ENCODE data around the gene XPO6. TPM values are rescaled to one million over a fixed set of nuclear protein-coding genes. Genes with fewer than 3 reads are reported as not detected.

XPO6 gene
- total RNA-seq, 1 experiment from 2014 or later: 135 TPM

- H3K36me3 ChIP-seq (ENCODE audit: control insufficient read depth, insufficient read depth, low read length): peaks cover 4% of the 10 kb centered on the region; the same call in 1 of the 2 replicates
- TF ChIP-seq, protein P1, sequence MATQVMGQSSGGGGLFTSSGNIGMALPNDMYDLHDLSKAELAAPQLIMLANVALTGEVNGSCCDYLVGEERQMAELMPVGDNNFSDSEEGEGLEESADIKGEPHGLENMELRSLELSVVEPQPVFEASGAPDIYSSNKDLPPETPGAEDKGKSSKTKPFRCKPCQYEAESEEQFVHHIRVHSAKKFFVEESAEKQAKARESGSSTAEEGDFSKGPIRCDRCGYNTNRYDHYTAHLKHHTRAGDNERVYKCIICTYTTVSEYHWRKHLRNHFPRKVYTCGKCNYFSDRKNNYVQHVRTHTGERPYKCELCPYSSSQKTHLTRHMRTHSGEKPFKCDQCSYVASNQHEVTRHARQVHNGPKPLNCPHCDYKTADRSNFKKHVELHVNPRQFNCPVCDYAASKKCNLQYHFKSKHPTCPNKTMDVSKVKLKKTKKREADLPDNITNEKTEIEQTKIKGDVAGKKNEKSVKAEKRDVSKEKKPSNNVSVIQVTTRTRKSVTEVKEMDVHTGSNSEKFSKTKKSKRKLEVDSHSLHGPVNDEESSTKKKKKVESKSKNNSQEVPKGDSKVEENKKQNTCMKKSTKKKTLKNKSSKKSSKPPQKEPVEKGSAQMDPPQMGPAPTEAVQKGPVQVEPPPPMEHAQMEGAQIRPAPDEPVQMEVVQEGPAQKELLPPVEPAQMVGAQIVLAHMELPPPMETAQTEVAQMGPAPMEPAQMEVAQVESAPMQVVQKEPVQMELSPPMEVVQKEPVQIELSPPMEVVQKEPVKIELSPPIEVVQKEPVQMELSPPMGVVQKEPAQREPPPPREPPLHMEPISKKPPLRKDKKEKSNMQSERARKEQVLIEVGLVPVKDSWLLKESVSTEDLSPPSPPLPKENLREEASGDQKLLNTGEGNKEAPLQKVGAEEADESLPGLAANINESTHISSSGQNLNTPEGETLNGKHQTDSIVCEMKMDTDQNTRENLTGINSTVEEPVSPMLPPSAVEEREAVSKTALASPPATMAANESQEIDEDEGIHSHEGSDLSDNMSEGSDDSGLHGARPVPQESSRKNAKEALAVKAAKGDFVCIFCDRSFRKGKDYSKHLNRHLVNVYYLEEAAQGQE (IDR thresholded peaks at IDR 0.05; ENCODE audit: insufficient read depth in 1 of 2, low read depth in 2 of 2, low read length in 1 of 2): no peak
- no peak for TF ChIP-seq TCF7L2 (IDR thresholded peaks at IDR 0.05; ENCODE audit: low read depth, low read length)
- no peak for TF ChIP-seq POLR2AphosphoS5 (IDR thresholded peaks at IDR 0.05; ENCODE audit: low read depth, low read length)
- no peak for TF ChIP-seq SIN3A (IDR thresholded peaks at IDR 0.05; ENCODE audit: borderline replicate concordance, insufficient read depth, low read depth, low read length)
- TF ChIP-seq, protein P2, sequence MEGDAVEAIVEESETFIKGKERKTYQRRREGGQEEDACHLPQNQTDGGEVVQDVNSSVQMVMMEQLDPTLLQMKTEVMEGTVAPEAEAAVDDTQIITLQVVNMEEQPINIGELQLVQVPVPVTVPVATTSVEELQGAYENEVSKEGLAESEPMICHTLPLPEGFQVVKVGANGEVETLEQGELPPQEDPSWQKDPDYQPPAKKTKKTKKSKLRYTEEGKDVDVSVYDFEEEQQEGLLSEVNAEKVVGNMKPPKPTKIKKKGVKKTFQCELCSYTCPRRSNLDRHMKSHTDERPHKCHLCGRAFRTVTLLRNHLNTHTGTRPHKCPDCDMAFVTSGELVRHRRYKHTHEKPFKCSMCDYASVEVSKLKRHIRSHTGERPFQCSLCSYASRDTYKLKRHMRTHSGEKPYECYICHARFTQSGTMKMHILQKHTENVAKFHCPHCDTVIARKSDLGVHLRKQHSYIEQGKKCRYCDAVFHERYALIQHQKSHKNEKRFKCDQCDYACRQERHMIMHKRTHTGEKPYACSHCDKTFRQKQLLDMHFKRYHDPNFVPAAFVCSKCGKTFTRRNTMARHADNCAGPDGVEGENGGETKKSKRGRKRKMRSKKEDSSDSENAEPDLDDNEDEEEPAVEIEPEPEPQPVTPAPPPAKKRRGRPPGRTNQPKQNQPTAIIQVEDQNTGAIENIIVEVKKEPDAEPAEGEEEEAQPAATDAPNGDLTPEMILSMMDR (IDR thresholded peaks at IDR 0.05): no peak
- H3K27me3 ChIP-seq (ENCODE audit: control insufficient read depth, insufficient read depth, low read length): no peaks in the 10 kb centered on the region
- intact Hi-C loops (cut with micrococcal nuclease; ENCODE audit: unreplicated experiment) (no loop called here), in situ Hi-C loops (cut with HindIII; ENCODE audit: low pct_unique_long_range_greater_than_20kb, low sequenced_read_pairs) (no loop called here)
- POLR2A ChIA-PET: interaction anchor here (0.6 kb wide), 1 partner anchor 27 kb away, joined by 3 read pairs; no protein-coding TSS in a partner anchor
- ATAC-seq: peak; percentile 84
- peak; percentile 55 for DNase-seq (ENCODE audit: low read depth, low spot score)
- CTCF ChIA-PET: no interaction called here
- BruUV-seq (replicated peaks): no TSS peak
- H3K9me3 ChIP-seq (ENCODE audit: control insufficient read depth, insufficient read depth, low read depth, low read length): no peaks in the 10 kb centered on the region
- H3K27ac ChIP-seq (ENCODE audit: low read length): 0 out of 2 replicates have a peak overlapping the region, but pooled peaks have one; percentile 3
- peaks cover 29% of the 10 kb centered on the region for H3K4me1 ChIP-seq (ENCODE audit: control insufficient read depth, insufficient read depth, low read length)
- no peak overlapping the region for H3K4me3 ChIP-seq (ENCODE audit: low read depth in 2 of 2, low read length in 2 of 2)
Measured at GRCh38 chr16:28181515-28181914, 30.2 kb downstream of the XPO6 start.

DNA sequence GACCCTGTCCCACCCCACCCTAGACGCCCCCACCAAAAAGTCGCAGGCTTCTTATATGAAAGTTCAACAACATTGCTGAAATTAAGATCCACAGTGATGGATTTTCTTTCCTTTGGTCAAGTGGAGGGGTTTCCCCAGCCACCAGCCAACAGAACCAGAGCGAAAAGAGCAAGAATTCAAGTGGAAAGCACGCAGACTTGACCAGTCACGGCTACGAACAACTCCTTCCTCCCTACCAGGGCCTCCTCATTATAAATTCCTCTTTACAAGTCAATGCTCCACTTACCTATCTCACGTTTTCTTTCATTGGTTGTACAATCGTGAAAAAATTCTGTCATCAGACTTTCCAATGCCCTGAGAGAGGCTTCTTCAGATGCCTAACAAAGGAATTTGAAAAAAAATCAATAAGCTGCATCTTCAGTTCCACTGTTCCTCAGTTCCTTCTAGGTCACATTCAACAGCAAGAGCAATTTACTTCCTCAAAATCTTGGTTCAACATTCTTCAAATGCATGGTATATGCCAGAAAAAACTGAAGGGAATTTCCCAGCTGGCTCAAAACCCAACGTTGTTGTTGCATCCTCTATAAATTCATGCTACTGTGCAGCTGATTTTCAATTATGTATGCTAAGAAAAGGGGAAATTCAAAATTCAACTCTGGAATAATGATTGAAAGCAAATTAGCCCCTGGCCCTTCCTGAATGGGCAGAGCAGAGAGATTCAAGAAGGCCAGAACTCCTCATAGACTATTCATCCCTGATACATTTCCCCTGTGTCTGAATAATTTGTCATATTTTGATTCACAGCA, 30.9 kb downstream of the XPO6 start:
- ATAC-seq (no peak), DNase-seq (ENCODE audit: low read depth, low spot score) (no peak)
- Histone ChIP-seq H3K9me3 (ENCODE audit: control insufficient read depth, insufficient read depth, low read depth, low read length) (no peaks in the 10 kb centered on the region), H3K27me3 (ENCODE audit: control insufficient read depth, insufficient read depth, low read length) (no peaks in the 10 kb centered on the region), H3K4me1 (ENCODE audit: control insufficient read depth, insufficient read depth, low read length) (peaks cover 29% of the 10 kb centered on the region), H3K27ac (ENCODE audit: low read length) (no peak overlapping the region), H3K4me3 (ENCODE audit: low read depth in 2 of 2, low read length in 2 of 2) (no peak overlapping the region), H3K36me3 (ENCODE audit: control insufficient read depth, insufficient read depth, low read length) (peaks cover 7% of the 10 kb centered on the region)
- no TSS peak for BruUV-seq (replicated peaks)
- POLR2A ChIA-PET: no interaction called here
- in situ Hi-C loops (cut with HindIII; ENCODE audit: low pct_unique_long_range_greater_than_20kb, low sequenced_read_pairs) (no loop called here), intact Hi-C loops (cut with micrococcal nuclease; ENCODE audit: unreplicated experiment) (no loop called here)
- CTCF ChIA-PET: no interaction called here
- TF ChIP-seq, protein P1 (IDR thresholded peaks at IDR 0.05; ENCODE audit: insufficient read depth in 1 of 2, low read depth in 2 of 2, low read length in 1 of 2): no peak
- TF ChIP-seq, protein P2 (IDR thresholded peaks at IDR 0.05): no peak
- TF ChIP-seq POLR2AphosphoS5 (IDR thresholded peaks at IDR 0.05; ENCODE audit: low read depth, low read length) (no peak), TCF7L2 (IDR thresholded peaks at IDR 0.05; ENCODE audit: low read depth, low read length) (no peak), SIN3A (IDR thresholded peaks at IDR 0.05; ENCODE audit: borderline replicate concordance, insufficient read depth, low read depth, low read length) (no peak)

All from Panc1 (cell line).